ENCODE measurements around the gene SPTBN4.

DNA sequence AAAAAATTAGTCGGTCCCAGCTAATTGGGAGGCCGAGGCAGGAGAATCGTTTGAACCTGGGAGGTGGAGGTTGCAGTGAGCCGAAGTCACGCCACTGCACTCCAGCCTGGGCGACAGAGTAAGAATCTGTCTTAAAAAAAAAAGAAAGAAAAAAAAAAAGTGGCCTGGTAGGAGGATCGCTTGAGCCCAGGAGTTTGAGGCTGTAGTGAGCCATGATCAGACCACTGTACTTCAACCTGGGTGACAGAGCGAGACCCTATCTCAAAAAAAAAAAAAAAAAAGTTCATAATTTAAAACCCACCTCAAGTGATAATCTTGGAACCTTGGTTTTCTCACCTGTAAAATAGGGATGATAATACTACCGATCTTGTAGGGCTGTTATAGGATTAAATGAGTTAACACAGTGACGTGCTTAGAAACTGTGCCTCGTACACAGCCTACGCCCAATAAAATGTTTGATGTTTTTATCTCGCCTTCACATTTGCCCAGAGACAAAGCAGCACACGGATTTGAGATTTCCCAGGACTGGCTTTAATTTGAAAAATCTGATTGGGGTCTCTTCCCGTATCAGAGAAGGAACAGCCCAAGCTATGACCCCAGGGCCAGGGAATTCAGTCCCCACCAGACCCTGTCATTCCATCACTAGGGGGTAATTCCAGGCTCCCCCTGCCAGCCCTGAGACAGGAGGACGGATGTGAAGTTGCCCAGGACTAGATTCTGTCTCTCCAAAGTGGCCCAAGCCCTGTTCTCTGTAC lies 44.6 kb upstream of the SPTBN4 start:
- TF ChIP-seq, protein P1, sequence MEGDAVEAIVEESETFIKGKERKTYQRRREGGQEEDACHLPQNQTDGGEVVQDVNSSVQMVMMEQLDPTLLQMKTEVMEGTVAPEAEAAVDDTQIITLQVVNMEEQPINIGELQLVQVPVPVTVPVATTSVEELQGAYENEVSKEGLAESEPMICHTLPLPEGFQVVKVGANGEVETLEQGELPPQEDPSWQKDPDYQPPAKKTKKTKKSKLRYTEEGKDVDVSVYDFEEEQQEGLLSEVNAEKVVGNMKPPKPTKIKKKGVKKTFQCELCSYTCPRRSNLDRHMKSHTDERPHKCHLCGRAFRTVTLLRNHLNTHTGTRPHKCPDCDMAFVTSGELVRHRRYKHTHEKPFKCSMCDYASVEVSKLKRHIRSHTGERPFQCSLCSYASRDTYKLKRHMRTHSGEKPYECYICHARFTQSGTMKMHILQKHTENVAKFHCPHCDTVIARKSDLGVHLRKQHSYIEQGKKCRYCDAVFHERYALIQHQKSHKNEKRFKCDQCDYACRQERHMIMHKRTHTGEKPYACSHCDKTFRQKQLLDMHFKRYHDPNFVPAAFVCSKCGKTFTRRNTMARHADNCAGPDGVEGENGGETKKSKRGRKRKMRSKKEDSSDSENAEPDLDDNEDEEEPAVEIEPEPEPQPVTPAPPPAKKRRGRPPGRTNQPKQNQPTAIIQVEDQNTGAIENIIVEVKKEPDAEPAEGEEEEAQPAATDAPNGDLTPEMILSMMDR (IDR thresholded peaks at IDR 0.05; ENCODE audit: low read length) = no peak
- TF ChIP-seq EZH2 (optimal IDR thresholded peaks at IDR 0.05; ENCODE audit: low read depth, low read length) (no peak), EZH2phosphoT487 (IDR thresholded peaks at IDR 0.05; ENCODE audit: low read length) (no peak)

Measured in MM.1S (cell line).